Right atrium auricular region (tissue), 2 donors: ENCODE data around the gene ADARB1. TPM values are rescaled to one million over a fixed set of nuclear protein-coding genes. Genes with fewer than 3 reads are reported as not detected.

ENCODE experiments used
- DNase-seq: peaks from one replicate; pipeline ENCODE4 v3.0.0-alpha.2; 2019; ENCODE audit warnings: low spot score
- H3K27ac ChIP-seq, 2 donors: fragments of 200-600 bp; sonication (generic); 1 replicate in 1 of 2; 2 replicates in 1 of 2; pipeline ENCODE4 v1.5.1; 2016 to 2019
- H3K27me3 ChIP-seq, 2 donors: fragments of 200-600 bp; sonication (generic); one replicate each; pipeline versions ENCODE4 v1.5.1 to v1.6.0; 2017 to 2019
- H3K36me3 ChIP-seq: fragments of 200-600 bp; sonication (generic); one replicate; pipeline ENCODE4 v1.5.1; 2016
- H3K4me1 ChIP-seq, 2 donors: fragments of 200-600 bp; sonication (generic); one replicate each; pipeline versions ENCODE4 v1.5.1 to v1.6.0; 2017 to 2019
- H3K4me3 ChIP-seq, 2 donors: fragments of 200-600 bp; sonication (generic); 1 replicate in 1 of 2; 2 replicates in 1 of 2; pipeline ENCODE4 v1.5.1; 2017 to 2019; ENCODE audit warnings: mild to moderate bottlenecking in 1 of 2, moderate library complexity in 1 of 2
- H3K9me3 ChIP-seq, 2 donors: fragments of 200-600 bp; sonication (generic); one replicate each; pipeline ENCODE4 v1.5.1; 2019
- CTCF ChIP-seq, 2 donors: fragments of 200-600 bp; sonication (generic); IDR thresholded peaks; one replicate each; pipeline ENCODE4 v1.5.1; 2019; ENCODE audit warnings: antibody characterized with exemption in 2 of 2
- total RNA-seq, 2 donors: library from RNA; depleted of rRNA; stranded (reverse); fragments of >200 nt; gene quantifications; one replicate each; pipeline ENCODE4 v1.1.0, GENCODE V29; 2016

The ADARB1 gene
- total RNA-seq, 2 donors from 2014 or later: 7.5 to 10.5 TPM

GRCh38 chr21:45220714-45221490 is 146.5 kb downstream of the ADARB1 start:
- Histone ChIP-seq H3K4me1 (no peaks in the 10 kb centered on the region), H3K4me3 (no peak overlapping the region), H3K36me3 (peaks cover 47% of the 10 kb centered on the region), H3K9me3 (peaks cover 0 to 14% of the 10 kb centered on the region in 2 donors), H3K27ac (no peak overlapping the region), H3K27me3 (no peaks in the 10 kb centered on the region)
- DNase-seq: no peak
- TF ChIP-seq CTCF (IDR thresholded peaks at IDR 0.05): no peak

GRCh38 chr21:45222001-45222400 is 147.6 kb downstream of the ADARB1 start:
- Histone ChIP-seq H3K27me3 (no peaks in the 10 kb centered on the region), H3K4me3 (no peak overlapping the region), H3K4me1 (no peaks in the 10 kb centered on the region), H3K36me3 (peaks cover 46% of the 10 kb centered on the region), H3K9me3 (peaks cover 0 to 8% of the 10 kb centered on the region in 2 donors), H3K27ac (no peak overlapping the region)
- TF ChIP-seq CTCF (IDR thresholded peaks at IDR 0.05): no peak
- DNase-seq: no peak

GRCh38 chr21:45223236-45224185 is 149.1 kb downstream of the ADARB1 start:
- Histone ChIP-seq H3K4me3 (no peak overlapping the region), H3K36me3 (peaks cover 42% of the 10 kb centered on the region), H3K27me3 (no peaks in the 10 kb centered on the region), H3K4me1 (peaks cover 0 to 5% of the 10 kb centered on the region in 2 donors), H3K27ac (no peak overlapping the region), H3K9me3 (no peaks in the 10 kb centered on the region)
- TF ChIP-seq CTCF (IDR thresholded peaks at IDR 0.05): no peak
- no peak for DNase-seq

- DNase-seq: no peak
- Histone ChIP-seq H3K27ac (no peak overlapping the region), H3K4me3 (no peak overlapping the region), H3K36me3 (peaks cover 42% of the 10 kb centered on the region), H3K4me1 (peaks cover 0 to 5% of the 10 kb centered on the region in 2 donors), H3K27me3 (no peaks in the 10 kb centered on the region), H3K9me3 (no peaks in the 10 kb centered on the region)
- TF ChIP-seq CTCF (IDR thresholded peaks at IDR 0.05): no peak
These were observed 150.0 kb downstream of the ADARB1 start for GRCh38 chr21:45224189-45224938.

GRCh38 chr21:45225041-45225740 is 150.8 kb downstream of the ADARB1 start:
- TF ChIP-seq CTCF (IDR thresholded peaks at IDR 0.05): no peak
- Histone ChIP-seq H3K4me1 (peaks cover 0 to 5% of the 10 kb centered on the region in 2 donors), H3K4me3 (no peak overlapping the region), H3K36me3 (peaks cover 39% of the 10 kb centered on the region), H3K27ac (no peak overlapping the region), H3K9me3 (no peaks in the 10 kb centered on the region), H3K27me3 (no peaks in the 10 kb centered on the region)
- no peak for DNase-seq
